ENCODE results near the gene RGS16. TPM values are rescaled to one million over a fixed set of nuclear protein-coding genes. Genes with fewer than 3 reads are reported as not detected.

Gene RGS16
- total and polyA plus RNA-seq, 9 of the 15 experiments (the other 6 are each of a cell fraction or from before 2014, with no cell fraction given) = 0.07 to 0.55 (median 0.36) TPM

- TF ChIP-seq ZNF518B (CRISPR knock-in tag; IDR thresholded peaks at IDR 0.05) (no peak), BACH1 (tag; IDR thresholded peaks at IDR 0.05) (no peak), RBM25 (IDR thresholded peaks at IDR 0.05; ENCODE audit: low read depth, low read length, severe bottlenecking) (no peak), FOXA3 (CRISPR knock-in tag; conservative IDR thresholded peaks at IDR 0.05 in 1 of 2, IDR thresholded peaks at IDR 0.05 in 1 of 2) (peak in 1 of 2 experiments; percentile 16; a peak in 1 of 4 replicates), BMI1 (IDR thresholded peaks at IDR 0.05; ENCODE audit: low read length) (no peak), ZNF384 (IDR thresholded peaks at IDR 0.05; ENCODE audit: low read depth, low read length) (no peak), PTBP1 (IDR thresholded peaks at IDR 0.05; ENCODE audit: low read depth, low read length) (no peak), RNF219 (CRISPR knock-in tag; IDR thresholded peaks at IDR 0.05) (no peak), TCF3 (CRISPR knock-in tag; IDR thresholded peaks at IDR 0.05) (no peak), PCBP1 (IDR thresholded peaks at IDR 0.05; ENCODE audit: low read depth, low read length, poor library complexity, severe bottlenecking) (no peak)
Observed at GRCh38 chr1:182604175-182605164, at the start of gene RGS16 (continued).

All from K562 (cell line).